Renal cortical epithelial cell (primary cell): ENCODE results near the gene NFATC2IP. TPM values are rescaled to one million over a fixed set of nuclear protein-coding genes. Genes with fewer than 3 reads are reported as not detected.
"Not testable (repeated sequence)": the region's sequence is repeated elsewhere in the genome, so short reads cannot be mapped to it uniquely, and the experiment has no call there.

Source experiments
- DNase-seq: peaks from one replicate; pipeline ENCODE4 v3.0.0-alpha.2; 2011; ENCODE audit warnings: low read depth
- total RNA-seq: library from RNA; depleted of rRNA; stranded (reverse); fragments of >200 nt; gene quantifications from 2 replicates; pipeline ENCODE4 v1.2.3, GENCODE V29; 2014

NFATC2IP gene
- total RNA-seq, 1 donor from 2014 or later = 23.8 TPM

- peak; percentile 56 for DNase-seq
These were observed 23.3 kb downstream of the NFATC2IP start for GRCh38 chr16:28974007-28974436.

GRCh38 chr16:28974437-28975157, 23.9 kb downstream of the NFATC2IP start, which contains the start of gene SPNS1:
SPNS1 (plus strand) TSS chr16:28974778; CDS start chr16:28975152, 374 bp downstream.
- DNase-seq = peak; percentile 88

- DNase-seq = no peak
These were observed 24.4 kb downstream of the NFATC2IP start for GRCh38 chr16:28975158-28975599.

GRCh38 chr16:28977703-28978662, 27.2 kb downstream of the NFATC2IP start:
- no peak for DNase-seq

GRCh38 chr16:28980330-28980729, 29.6 kb downstream of the NFATC2IP start:
- DNase-seq = not testable (repeated sequence)

- no peak for DNase-seq
These were observed 30.2 kb downstream of the NFATC2IP start for GRCh38 chr16:28980929-28981328.

GRCh38 chr16:28981517-28981916, 30.8 kb downstream of the NFATC2IP start:
- DNase-seq = no peak

- no peak for DNase-seq
These were observed 31.7 kb downstream of the NFATC2IP start for GRCh38 chr16:28982418-28982817.

- DNase-seq = no peak
These were observed 32.2 kb downstream of the NFATC2IP start for GRCh38 chr16:28982949-28983348.

- DNase-seq = no peak
These were observed 32.9 kb downstream of the NFATC2IP start for GRCh38 chr16:28983644-28984043.

GRCh38 chr16:28984091-28984490, 33.4 kb downstream of the NFATC2IP start:
- no peak for DNase-seq

- DNase-seq = no peak
These were observed 33.9 kb downstream of the NFATC2IP start, which contains the start of gene LAT for GRCh38 chr16:28984619-28985135. LAT (plus strand) TSS chr16:28985052; CDS start chr16:28985418, 366 bp downstream.

GRCh38 chr16:28985211-28986041, 34.7 kb downstream of the NFATC2IP start:
- no peak for DNase-seq

GRCh38 chr16:28986046-28986445, 35.3 kb downstream of the NFATC2IP start:
- no peak for DNase-seq

GRCh38 chr16:28986492-28986891, 35.8 kb downstream of the NFATC2IP start:
- no peak for DNase-seq

GRCh38 chr16:28987170-28987853, 36.6 kb downstream of the NFATC2IP start:
- no peak for DNase-seq

GRCh38 chr16:28989363-28989762, 38.6 kb downstream of the NFATC2IP start:
- DNase-seq = no peak

GRCh38 chr16:28990375-28991040, 39.8 kb downstream of the NFATC2IP start:
- DNase-seq = no peak

GRCh38 chr16:28991687-28992086, 41.0 kb downstream of the NFATC2IP start:
- DNase-seq = no peak

- DNase-seq = no peak
These were observed 41.8 kb downstream of the NFATC2IP start for GRCh38 chr16:28992496-28992895.
